ENCODE data around the gene MRPS6. TPM values are rescaled to one million over a fixed set of nuclear protein-coding genes. Genes with fewer than 3 reads are reported as not detected.

MRPS6 gene
- total RNA-seq, 1 experiment from 2014 or later: 115 TPM

DNA sequence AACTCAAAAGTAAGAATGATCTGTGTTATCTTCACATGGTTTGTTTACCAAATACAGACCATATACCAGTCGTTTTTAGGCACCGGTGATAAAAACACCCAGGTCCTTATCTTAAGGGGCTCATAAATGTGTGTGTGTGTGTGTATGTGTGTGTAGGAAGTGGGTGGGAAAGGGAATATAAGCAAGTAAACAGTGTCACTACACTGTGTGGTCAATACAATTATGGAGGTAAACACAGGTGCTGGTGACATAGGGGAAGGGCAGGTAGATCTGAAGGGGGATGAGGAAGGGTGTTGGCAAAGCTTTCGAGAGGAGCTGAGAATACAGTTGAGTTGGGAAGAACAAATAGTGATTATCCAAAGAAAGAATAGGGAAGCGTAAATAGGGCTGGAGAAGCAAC is 19.1 kb upstream of the MRPS6 start:
- H3K4me3 ChIP-seq (ENCODE audit: low read depth, low read length, poor library complexity, severe bottlenecking): no peak overlapping the region
- CTCF ChIA-PET: no interaction called here
- H3K36me3 ChIP-seq (ENCODE audit: insufficient read depth, low read length, poor library complexity, severe bottlenecking): no peaks in the 10 kb centered on the region
- intact Hi-C loops (cut with micrococcal nuclease; ENCODE audit: unreplicated experiment): no loop called here
- no TSS peak for BruUV-seq (replicated peaks)
- DNase-seq (ENCODE audit: low spot score): no peak
- no peak overlapping the region for H3K27ac ChIP-seq (ENCODE audit: low read depth, low read length, poor library complexity, severe bottlenecking)
- no peak for TF ChIP-seq EZH2 (IDR thresholded peaks at IDR 0.05; ENCODE audit: borderline replicate concordance, low read depth, low read length, poor library complexity, severe bottlenecking)
- TF ChIP-seq, protein P1, sequence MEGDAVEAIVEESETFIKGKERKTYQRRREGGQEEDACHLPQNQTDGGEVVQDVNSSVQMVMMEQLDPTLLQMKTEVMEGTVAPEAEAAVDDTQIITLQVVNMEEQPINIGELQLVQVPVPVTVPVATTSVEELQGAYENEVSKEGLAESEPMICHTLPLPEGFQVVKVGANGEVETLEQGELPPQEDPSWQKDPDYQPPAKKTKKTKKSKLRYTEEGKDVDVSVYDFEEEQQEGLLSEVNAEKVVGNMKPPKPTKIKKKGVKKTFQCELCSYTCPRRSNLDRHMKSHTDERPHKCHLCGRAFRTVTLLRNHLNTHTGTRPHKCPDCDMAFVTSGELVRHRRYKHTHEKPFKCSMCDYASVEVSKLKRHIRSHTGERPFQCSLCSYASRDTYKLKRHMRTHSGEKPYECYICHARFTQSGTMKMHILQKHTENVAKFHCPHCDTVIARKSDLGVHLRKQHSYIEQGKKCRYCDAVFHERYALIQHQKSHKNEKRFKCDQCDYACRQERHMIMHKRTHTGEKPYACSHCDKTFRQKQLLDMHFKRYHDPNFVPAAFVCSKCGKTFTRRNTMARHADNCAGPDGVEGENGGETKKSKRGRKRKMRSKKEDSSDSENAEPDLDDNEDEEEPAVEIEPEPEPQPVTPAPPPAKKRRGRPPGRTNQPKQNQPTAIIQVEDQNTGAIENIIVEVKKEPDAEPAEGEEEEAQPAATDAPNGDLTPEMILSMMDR (conservative IDR thresholded peaks at IDR 0.05; ENCODE audit: low read depth, low read length): no peak
- no peaks in the 10 kb centered on the region for H3K27me3 ChIP-seq (replicated peaks; ENCODE audit: insufficient read depth, low read depth, low read length, poor library complexity)
- no peaks in the 10 kb centered on the region for H3K9me3 ChIP-seq (ENCODE audit: low read depth, low read length, poor library complexity, severe bottlenecking)
- H3K4me1 ChIP-seq (ENCODE audit: insufficient read depth, low read length, poor library complexity, severe bottlenecking): no peaks in the 10 kb centered on the region
- POLR2A ChIA-PET (ENCODE audit: low non-redundant PET): no interaction called here

GRCh38 chr21:34055615-34056014 is 17.8 kb upstream of the MRPS6 start:
- Histone ChIP-seq H3K27ac (ENCODE audit: low read depth, low read length, poor library complexity, severe bottlenecking) (no peak overlapping the region), H3K9me3 (ENCODE audit: low read depth, low read length, poor library complexity, severe bottlenecking) (no peaks in the 10 kb centered on the region), H3K4me1 (ENCODE audit: insufficient read depth, low read length, poor library complexity, severe bottlenecking) (no peaks in the 10 kb centered on the region), H3K36me3 (ENCODE audit: insufficient read depth, low read length, poor library complexity, severe bottlenecking) (no peaks in the 10 kb centered on the region), H3K4me3 (ENCODE audit: low read depth, low read length, poor library complexity, severe bottlenecking) (no peak overlapping the region), H3K27me3 (replicated peaks; ENCODE audit: insufficient read depth, low read depth, low read length, poor library complexity) (no peaks in the 10 kb centered on the region)
- BruUV-seq (replicated peaks): no TSS peak
- intact Hi-C loops (cut with micrococcal nuclease; ENCODE audit: unreplicated experiment): no loop called here
- CTCF ChIA-PET: interaction anchor here (0.7 kb wide), 1 partner anchor 132 kb away, joined by 8 read pairs; no protein-coding TSS in a partner anchor
- TF ChIP-seq, protein P1 (conservative IDR thresholded peaks at IDR 0.05; ENCODE audit: low read depth, low read length): no peak
- no peak for TF ChIP-seq EZH2 (IDR thresholded peaks at IDR 0.05; ENCODE audit: borderline replicate concordance, low read depth, low read length, poor library complexity, severe bottlenecking)
- POLR2A ChIA-PET (ENCODE audit: low non-redundant PET): interaction anchor here (0.7 kb wide), 1 partner anchor 79 kb away, joined by 12 read pairs; no protein-coding TSS in a partner anchor
- DNase-seq (ENCODE audit: low spot score): no peak

DNA sequence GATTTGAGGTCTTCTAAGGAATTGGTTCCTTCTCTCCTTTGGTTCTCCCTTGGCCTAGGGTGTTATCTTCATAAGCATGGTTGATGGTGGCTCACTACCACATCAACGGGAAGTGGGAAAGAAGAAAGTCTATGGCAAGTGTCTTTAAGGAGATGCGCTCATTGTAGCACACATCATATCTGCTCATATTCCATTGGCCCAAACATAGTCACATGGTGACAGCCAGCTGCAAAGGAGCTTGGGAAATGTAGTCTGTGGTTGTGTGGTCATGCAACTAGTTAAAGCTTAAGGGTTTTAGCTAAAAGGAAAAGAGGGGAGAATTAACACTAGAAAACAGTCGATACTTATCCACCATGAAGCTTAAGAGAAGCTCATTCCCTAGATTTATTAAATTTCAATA is 11.4 kb upstream of the MRPS6 start:
- BruUV-seq (replicated peaks): no TSS peak

More for the DNA sequence above, 11.4 kb upstream of the MRPS6 start:
- no peak overlapping the region for H3K4me3 ChIP-seq (ENCODE audit: low read depth, low read length, poor library complexity, severe bottlenecking)
- ChIA-PET CTCF (no interaction called here), POLR2A (ENCODE audit: low non-redundant PET) (no interaction called here)
- no peak for TF ChIP-seq EZH2 (IDR thresholded peaks at IDR 0.05; ENCODE audit: borderline replicate concordance, low read depth, low read length, poor library complexity, severe bottlenecking)
- TF ChIP-seq, protein P1 (conservative IDR thresholded peaks at IDR 0.05; ENCODE audit: low read depth, low read length): no peak
- intact Hi-C loops (cut with micrococcal nuclease; ENCODE audit: unreplicated experiment): no loop called here
- H3K36me3 ChIP-seq (ENCODE audit: insufficient read depth, low read length, poor library complexity, severe bottlenecking): no peaks in the 10 kb centered on the region
- H3K4me1 ChIP-seq (ENCODE audit: insufficient read depth, low read length, poor library complexity, severe bottlenecking): no peaks in the 10 kb centered on the region
- H3K27me3 ChIP-seq (replicated peaks; ENCODE audit: insufficient read depth, low read depth, low read length, poor library complexity): no peaks in the 10 kb centered on the region
- DNase-seq (ENCODE audit: low spot score): peak; percentile 42
- H3K9me3 ChIP-seq (ENCODE audit: low read depth, low read length, poor library complexity, severe bottlenecking): no peaks in the 10 kb centered on the region
- H3K27ac ChIP-seq (ENCODE audit: low read depth, low read length, poor library complexity, severe bottlenecking): no peak overlapping the region
